Measurements from ENCODE around the gene ALG14.

ALG14 gene

DNA sequence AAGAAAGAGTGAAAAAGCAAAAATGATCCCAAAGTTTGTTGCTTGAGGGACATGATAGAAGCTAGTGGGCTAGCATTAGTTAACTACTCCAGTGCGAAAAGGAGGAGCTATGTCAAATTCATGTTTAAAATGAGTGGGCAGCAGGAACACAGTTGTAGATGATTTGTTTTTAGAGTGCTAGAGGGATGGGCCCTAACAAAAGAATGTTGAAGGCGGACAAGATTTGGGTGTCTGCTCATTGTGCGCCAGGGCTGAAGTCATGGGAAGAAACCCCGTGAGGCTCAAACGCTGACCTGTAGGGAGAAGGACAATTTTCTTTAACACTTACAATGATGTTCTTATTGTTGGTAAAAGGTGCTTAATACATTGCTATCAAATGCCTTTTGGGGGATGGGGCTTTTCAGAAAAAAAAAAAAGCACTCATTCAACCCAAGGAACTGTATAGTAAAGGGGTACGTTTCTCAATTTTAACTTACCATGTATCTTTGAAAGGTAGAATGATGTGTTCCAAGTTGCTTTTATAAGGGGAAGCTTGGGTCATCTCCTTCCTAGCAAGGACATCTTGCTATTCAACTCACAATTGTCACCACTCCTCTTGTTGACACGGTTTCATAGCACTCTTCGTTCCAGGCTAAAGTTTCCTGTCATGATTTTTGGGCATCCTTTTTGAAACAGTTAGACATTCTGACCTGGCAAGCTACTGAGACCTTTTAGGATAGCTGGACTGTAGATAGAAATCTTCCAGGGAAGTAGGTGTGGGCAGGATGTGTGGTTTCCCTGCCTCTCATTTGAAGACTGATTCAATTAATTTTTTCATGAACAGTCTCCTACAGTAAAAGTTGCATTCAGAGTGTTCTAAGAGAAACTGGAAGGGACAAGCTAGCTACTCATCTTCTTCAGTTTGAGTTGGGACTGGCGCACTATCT is 92.8 kb downstream of the ALG14 start:
- no peak for DNase-seq

DNA sequence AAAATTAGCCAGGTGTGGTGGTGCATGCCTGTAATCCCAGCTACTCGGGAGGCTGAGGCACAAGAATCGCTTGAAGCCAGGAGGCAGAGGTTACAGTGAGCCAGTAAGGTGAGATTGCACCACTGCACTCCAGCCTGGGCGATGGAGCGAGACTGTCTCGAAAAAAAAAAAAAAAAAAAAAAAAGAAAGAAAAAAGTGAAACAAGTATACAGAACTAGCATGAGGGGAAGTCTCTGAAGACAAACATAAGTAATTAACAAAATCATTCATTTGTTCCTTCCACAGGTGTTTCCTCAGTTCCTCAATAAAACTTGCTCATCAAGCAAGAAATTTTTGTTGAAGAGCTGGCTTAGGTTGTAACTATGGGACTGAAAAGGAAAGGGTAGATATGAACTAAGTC is 93.6 kb downstream of the ALG14 start:
- DNase-seq = no peak

DNA sequence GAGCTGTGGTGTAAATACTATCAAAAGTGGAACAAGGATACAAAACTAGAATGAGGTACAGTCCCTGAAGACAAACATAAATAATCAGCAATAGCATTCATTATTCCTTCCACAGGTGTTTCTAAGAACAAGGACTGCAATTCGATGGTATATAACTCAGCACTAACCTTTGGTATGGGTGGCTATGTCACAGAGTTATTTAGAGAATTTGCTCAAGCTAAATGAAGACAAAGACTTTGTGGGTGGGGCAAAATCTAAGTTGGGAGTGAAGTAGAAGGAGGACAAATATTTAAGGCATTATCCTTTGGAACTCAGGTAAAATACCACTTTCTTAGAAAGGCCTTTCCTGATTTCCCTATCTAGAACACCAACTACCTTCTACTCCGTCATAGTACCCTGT is 94.3 kb downstream of the ALG14 start:
- DNase-seq = no peak

DNA sequence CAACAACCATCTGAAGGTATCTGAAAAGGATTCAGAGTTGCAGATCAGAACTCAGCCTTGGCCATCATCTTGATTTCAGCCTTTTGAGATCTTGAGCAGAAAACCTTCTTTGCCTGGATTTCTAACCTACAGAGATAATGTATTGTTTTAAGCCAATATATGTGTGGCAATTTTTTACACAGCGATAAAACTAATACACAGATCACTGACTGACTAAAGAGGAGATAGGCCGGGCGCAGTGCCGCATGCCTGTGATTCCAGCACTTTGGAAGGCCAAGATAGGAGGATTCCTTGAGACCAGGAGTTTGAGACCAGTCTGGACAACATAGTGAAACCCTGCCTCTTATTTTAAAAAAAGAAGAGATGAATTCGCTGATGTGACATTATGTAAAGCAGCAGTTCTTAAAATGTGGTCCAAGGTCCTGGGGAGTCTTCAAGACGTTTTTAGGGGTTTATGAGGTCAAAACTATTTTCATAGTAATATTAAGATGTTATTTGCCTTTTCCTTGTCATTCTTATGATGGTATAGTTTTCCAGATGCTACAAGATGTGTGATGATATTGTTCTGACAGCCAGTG is 95.7 kb downstream of the ALG14 start:
- no peak for DNase-seq

DNA sequence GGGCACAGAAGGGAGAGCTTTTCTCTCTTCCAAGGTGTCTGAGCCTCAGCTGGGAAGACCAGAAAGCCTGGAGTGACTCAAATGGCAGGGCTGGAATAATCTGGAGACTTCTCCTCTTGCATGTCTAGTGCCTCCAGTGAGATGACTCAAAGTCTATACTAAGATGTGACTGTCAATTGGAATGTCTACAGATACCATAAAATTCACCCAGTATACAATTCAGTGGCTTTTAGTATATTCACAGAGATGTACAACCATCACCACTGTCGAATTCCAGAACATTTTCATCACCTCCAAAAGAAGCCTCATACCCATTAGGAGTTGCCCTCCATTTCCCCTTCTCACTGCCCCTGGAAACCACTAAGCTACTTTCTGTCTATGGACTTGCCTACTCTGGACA is 97.9 kb downstream of the ALG14 start:
- no peak for DNase-seq

DNA sequence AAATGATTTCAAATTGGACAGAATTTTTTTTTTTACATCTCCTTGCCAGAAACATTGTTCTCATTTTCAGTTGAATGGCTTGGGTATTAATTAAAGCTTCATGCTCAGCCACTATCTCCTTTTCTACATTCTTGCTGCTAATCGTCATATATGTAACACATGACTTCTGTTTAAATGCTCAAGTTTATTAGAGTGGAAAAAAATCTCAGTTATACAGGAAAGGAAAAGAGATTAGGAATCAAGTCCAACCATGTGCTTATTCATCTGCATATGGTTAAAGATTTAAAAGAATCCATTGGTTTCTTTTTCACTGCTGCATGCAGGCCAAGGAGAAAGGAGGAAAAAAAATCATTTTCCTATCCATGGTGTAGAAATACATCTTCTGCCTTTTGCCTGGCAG is 98.5 kb downstream of the ALG14 start:
- no peak for DNase-seq

DNA sequence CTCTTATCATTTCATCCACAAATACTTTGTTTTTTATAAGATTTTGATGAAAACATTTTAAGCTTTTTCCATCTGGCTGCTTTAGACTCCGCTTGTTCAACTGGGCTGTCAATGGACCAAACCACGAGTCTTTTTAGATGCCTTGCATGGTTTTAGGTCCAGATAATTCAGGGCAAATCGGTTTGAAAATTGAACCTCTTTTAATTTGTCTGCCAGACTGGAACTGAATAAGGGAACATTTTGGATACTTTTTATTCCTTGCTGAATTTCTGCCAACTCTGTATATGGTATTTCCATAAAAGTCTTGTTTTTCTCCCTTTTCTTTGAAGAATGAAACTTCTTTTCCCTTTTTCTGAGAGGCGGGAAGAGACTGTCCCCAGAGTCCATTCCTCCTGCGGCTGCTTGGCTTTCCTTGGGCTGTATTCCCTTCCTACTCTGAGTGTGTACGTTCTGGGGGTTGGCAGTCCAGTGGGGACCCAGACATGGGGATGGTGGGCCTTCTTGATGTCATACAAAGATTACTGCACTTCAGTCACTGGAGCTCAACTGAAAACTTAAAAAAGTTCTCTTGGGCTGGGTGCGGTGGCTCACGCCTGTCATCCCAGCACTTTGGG is 99.3 kb downstream of the ALG14 start:
- no peak for DNase-seq

DNA sequence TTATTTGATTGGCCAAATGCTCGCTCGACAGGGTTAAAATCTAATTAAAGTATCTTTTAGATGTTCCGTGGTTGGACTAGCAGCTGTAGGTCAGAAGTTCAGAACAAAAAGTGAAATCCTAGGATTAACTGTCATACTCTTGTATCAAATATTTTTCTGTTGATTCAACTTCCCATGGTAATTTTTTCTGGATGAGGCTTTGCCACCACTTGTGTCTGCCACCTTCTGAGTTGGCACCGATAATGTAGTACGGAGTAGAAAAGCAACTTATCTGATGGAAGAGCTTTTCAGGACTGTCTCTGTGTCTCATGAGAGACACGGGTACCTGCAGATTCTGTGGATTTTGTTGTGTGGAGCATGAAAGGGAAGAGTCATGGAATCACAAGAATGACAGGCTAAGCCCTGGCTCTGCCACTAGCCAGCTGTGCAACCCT is 101.2 kb downstream of the ALG14 start:
- DNase-seq = no peak

DNA sequence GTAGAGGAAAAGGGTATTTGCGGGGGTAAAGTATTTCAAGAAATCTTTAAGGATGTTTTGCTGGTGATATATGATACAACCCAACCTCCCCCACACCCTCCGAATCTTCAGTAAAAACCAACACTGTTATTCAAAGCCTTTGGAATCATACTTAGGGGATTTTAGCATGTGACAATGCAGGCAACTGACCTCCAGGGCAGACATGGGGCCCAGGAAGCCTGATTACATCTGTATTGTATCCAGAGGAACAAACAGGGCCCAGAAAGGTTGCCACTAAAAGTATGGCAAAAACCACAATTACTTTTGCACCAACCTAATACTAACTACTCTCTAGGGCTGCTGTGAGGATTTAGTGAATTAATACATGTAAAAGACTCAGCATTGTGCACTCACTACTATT is 102.0 kb downstream of the ALG14 start:
- DNase-seq = no peak

DNA sequence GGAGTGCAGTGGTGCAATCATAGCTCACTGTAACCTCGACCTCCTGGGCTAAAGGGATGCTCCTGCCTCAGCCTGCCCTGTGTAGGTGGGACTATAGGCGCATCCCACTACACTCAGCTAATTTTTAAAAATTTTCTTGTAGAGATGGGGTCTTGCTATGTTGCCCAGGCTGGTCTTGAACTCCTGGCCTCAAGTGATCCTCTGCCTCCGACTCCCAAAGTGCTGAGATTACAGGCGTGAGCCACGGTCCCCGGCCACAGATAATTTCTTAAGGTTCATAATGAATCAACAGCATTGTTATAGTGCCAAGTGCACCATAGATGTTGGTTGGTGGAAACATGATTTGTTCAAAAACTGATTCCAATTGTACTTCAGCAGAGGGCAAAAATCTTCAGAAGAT is 103.6 kb downstream of the ALG14 start:
- DNase-seq = no peak

DNA sequence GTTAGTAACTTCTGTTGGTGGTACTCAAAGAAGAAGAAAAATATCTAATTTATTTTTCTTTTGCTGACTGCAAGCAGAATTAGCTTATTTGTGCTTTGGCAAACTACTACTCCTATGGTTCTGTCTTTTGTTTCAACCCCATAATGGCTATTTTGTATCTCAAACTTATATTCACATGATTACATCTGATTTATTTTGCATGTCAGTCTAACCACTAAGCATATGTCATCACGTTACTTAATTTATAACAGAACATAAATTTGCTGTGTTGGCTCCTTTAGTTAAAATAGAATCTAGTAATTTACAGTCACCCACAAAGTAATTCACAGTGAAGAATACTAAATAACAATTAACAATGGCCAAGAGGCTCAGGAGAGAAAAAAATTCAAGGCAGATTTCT is 106.7 kb downstream of the ALG14 start:
- DNase-seq = no peak

DNA sequence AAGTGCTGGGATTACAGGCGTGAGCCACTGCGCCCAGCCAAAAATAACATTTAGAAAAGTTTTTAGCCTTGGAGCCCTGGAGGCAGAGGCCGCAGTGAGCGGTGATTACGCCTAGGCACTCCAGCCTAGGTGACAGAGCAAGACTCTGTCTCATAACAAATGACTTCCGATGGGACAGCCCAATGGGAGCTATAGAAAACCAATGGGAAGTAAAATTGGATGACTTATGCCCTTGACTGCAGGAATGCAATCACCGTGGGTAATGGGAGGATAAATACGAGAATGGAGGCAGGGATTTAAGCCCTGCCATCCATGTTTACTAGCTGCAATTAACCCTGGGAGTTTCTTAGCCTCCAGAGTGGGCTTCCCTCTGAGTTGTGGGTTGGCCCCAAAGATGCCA is 108.9 kb downstream of the ALG14 start:
- no peak for DNase-seq

DNA sequence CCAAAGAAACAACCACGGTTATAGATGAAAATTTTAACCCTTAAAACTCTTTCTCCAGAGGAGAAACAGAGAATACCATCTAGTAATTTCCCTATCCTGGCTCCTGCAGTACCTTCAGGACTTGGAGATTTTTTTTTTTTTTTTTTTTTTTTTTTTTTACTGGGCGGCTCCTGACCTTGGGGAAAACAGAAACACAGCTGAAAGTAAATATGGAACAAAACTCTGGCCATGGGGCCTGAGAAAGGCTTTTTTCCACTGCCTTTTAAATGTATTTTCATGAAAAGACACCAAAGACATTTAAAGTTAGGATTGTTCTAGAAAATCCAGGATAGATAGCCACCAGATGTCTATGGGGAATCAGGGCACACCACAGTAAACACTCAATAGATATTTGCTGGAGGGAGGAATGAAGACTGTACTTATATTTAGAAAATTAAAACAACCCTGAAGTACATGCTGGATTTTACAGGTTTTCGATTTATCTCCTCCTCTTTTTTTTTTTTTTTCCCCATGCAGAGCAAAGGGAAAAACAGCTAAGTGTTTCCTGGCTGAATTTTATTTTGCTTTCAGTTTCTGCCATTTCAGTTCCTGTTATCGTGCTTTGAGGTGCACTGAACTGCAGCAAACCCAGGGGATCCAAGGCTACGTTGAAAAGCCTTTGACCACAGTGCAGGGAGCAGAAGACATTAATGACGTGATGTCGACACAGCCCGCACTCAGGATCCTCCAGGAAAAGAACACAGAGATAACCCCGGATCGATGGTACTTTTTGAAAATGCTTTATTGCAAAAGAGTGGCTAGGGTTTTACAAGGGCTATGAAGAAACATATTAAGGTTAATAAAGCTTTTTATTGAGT is 110.1 kb downstream of the ALG14 start:
- DNase-seq = peak in 1 of 2 experiments; percentile 6

DNA sequence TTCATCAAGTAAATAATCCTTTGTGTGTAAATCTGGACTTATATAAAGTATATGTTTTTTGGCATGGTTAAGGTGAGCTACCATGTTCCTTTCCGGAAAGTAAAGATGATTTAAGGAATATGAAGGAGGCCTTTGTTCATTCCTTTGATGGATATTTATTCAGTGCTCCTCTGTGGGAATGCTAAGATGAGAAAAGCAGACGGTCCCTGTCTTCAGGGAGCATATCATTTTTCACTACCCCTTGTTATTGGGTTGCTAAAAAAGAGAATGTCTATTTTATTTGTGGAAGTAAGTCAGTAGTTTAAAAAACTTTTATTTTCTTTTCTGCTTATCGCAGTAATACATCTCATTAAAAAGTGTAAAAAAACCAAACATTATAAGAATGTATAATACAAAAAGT is 110.8 kb downstream of the ALG14 start:
- no peak for DNase-seq

DNA sequence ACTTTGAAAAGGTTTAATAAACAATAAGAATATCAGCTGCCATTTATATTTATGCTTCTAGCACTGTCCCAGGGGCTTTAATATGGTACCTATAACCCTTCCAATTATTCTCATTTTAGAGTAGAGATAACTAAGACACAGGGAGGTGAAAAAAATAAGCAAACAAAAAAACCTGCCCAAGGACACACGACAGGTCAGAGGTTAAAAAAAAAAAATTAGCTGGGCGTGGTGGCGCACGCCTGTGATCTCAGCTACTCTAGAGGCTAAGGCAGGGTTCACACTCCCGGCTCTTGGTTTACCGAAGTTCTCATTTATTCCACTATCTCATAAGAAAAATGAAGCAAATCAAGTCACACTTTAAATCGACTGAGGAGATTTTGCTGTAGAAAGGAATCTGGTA is 111.2 kb downstream of the ALG14 start:
- DNase-seq = no peak

DNA sequence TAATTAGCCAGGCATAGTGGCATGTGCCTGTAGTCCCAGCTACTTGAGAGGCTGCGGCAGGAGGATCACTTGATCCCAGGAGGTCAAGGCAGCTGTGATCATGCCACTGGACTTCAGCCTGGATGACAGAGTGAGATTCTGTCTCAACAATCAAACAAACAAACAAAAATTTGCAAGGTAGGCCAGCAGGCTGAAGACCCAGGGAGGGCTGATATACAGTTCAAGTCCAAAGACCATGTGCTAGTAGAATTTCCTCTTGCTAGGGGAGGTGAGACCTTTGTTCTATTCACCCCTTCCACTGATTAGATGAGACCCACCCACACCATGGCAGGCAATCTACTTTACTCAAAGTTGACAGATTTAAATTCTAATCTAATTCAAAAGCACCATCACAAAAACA is 114.7 kb downstream of the ALG14 start:
- DNase-seq = no peak

DNA sequence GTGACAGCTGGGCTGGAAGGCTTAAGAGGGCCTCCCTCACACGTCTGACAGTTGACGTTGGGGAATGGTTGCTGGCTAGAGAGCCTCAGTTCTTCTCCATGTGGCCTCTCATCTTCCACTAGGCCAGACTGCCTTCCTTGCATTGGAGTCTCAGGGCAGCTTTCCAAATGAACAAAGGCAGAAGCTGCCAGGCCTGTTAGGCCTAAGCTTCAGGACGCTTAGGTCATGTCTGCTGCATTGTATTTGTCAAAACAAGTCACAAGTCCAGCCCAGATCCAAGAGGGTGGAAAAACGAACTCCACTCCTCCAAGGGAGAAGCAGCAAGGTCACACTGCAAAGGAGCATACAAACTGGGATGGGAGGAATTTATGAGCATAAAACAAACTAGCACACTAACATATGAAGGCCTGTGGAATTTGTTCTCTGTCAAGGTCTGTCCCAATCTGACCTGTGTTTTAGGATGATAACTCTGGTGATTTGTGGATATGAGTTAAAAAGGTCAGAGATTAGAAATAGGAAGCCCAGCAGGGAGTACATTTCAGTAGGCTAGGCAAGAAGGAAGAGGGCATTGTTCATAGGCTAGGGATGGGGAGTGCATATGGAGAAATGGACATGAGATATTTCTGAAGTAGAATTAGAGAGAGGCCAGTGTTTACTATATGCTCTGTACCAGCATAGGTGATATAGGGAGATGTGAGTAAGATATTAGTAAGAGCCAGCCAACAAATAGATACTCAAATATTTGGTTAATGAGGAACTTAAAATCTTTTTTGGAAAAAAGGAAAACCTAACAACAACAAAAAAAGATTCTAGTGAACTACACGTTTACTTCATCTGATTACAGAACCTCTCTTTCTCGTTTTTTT is 116.8 kb downstream of the ALG14 start:
- no peak for DNase-seq

DNA sequence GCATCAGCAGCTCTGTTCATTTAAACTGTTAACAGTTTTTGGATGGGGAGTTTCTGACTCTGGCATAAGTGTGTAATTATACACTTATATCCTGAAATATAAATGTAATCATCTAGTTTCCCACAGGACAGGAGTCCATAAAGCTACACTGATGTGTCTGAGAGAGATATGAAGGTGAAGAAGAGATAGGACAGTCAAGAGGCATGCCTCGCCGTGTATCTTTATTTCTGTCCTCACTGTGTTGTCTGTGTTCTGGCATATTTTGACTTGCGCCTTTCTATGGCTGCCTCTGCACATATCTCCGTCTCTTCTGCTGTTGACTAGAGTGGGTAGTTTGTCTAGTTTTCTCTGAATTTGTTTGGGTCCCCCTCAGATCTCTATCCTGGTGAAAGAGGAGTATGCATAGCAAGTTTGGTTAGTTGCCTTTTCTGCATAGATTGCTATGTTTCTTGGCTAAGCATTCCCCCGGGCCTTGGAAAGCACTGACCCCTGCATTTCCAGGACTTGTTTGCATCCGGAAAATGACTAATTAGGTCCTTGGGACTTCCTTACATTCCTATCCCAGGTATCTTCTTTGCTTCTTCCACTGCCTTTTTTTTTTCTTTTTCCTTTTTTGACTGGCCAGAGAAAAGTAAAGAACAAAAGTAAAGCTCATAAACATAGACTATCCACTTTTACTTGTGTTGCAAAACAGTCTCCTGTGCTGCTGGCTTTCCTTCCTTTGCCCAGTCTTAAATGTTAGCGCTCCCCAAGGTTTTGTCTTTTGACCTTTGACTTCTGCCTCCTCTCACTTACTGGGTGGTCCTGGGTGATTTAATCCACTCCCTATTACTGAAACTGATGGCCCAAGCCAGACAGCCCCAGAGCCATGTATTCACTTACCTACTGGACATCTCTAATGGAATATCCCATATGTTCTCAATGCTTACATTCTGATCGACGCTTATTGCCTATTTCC is 118.2 kb downstream of the ALG14 start:
- no peak for DNase-seq

DNA sequence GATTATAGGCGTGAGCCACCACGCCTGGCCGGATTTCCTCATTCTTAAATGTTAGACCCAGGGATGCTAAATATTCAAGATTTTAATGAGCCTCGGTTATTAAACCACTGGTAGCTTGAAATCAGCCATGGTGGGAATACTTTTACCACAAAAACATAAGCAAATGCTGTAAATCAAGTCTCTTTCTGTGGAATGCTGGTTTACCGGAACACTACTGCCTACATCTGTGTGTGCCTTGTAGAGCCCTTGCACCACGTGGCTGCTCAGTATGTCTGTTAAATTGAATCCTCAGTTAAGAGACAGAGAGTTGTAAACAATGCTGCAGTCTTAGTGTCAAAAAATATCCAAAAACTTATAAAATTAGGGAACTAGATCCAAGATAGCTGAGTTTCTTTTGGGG is 119.0 kb downstream of the ALG14 start:
- no peak for DNase-seq

DNA sequence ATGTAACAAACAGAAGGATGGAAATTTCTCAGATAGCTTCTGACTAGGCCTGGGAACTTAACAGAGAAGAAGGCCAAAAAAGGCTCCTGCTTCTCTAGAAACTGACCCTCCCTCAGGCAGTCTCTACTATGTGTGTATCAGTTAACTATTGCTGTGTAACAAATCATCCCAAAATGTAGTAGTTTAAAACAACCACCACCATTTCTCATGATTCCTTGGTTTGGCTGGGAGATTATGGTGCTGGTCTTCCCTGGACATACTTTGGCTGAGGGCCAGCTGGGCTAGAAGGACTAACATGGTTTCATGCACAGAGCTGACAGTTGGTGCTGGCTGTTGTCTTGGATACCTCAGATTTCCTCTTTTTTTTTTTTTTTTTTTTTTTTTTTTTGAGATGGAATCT is 119.6 kb downstream of the ALG14 start:
- DNase-seq = no peak

DNA sequence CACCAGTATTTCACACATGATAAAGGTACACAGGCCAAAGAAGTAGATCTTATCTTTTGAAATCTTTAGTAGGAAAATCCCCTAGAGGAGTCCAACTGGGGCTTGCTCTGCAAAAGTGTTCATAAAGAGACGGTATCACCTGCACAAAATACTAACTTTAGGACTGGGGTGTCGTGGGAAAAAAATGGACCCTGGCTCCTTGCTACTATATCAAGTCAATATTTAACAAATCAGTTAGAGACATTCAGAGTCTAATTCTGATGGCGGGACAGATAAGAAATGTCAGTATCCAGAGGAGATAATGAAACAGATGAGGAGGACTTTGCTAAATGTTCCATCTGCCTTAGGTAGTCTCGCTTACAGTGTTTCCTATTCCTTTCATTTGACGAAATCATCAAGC is 120.2 kb downstream of the ALG14 start:
- no peak for DNase-seq
